ENCODE results near the gene TMEM132D. TPM values are rescaled to one million over a fixed set of nuclear protein-coding genes. Genes with fewer than 3 reads are reported as not detected.

The TMEM132D gene
- total RNA-seq, 2 experiments from 2014 or later, result not detected

- H3K27me3 Mint-ChIP-seq, result no peaks in the 10 kb centered on the region
- POLR2A ChIA-PET, result no interaction called here
- no peak for DNase-seq
- no peaks in the 10 kb centered on the region for H3K36me3 Mint-ChIP-seq (ENCODE audit: low read depth)
- no peaks in the 10 kb centered on the region for H3K4me1 Mint-ChIP-seq
- no peaks in the 10 kb centered on the region for H3K9me3 Mint-ChIP-seq
- CTCF ChIA-PET, result no interaction called here
- H3K27ac Mint-ChIP-seq, result no peak overlapping the region
- no peak overlapping the region for H3K4me3 Mint-ChIP-seq
Measured at GRCh38 chr12:129631316-129631715, 272.5 kb downstream of the TMEM132D start.

DNA sequence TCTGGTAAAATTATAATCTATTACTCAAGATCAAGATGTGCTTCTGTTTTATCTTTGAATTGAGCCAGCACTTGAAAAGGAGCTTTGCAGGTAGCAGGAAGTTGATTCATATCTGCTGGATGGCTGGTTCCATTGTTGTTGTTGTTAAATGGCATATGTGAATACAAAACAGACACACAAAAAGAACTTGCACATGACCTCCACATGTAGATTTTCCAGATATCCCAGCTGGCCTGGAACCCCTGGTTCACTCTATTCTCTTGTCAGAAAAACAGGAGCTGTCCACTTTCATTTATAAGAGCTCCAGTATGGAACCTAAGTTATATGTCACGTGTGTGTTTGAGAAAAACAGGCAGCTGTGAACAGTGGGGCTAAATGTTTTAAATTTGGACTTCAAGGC lies 273.9 kb downstream of the TMEM132D start:
- DNase-seq, result no peak
- Mint-ChIP-seq H3K4me3 (no peak overlapping the region), H3K27ac (no peak overlapping the region), H3K4me1 (no peaks in the 10 kb centered on the region), H3K9me3 (no peaks in the 10 kb centered on the region), H3K27me3 (no peaks in the 10 kb centered on the region), H3K36me3 (ENCODE audit: low read depth) (no peaks in the 10 kb centered on the region)
- ChIA-PET POLR2A (no interaction called here), CTCF (no interaction called here)

DNA sequence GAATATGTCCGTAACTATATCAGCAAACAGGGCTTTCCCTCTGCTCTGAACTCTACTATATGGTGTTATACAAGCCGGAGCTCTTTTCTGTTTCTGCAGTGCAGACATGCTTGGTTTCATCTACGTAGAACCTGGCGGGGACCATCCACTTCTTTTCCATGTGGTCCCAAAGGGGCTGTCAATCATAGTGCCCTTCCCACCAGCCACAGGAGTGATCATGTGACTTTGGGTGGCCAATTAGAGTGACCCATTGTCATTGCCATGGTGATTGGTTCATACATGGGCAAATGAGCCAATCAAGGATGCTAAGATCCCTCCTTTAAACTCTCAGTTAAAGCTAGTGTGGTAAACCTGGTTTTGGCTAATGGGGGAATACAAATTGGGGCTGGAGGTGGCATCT lies 281.3 kb downstream of the TMEM132D start:
- H3K4me3 Mint-ChIP-seq, result no peak overlapping the region
- CTCF ChIA-PET, result no interaction called here
- no peaks in the 10 kb centered on the region for H3K4me1 Mint-ChIP-seq
- peaks cover 11% of the 10 kb centered on the region for H3K9me3 Mint-ChIP-seq
- no peak for DNase-seq
- no peaks in the 10 kb centered on the region for H3K36me3 Mint-ChIP-seq (ENCODE audit: low read depth)
- H3K27ac Mint-ChIP-seq, result no peak overlapping the region
- no peaks in the 10 kb centered on the region for H3K27me3 Mint-ChIP-seq
- POLR2A ChIA-PET, result no interaction called here

- H3K27ac Mint-ChIP-seq, result no peak overlapping the region
Measured at GRCh38 chr12:129619271-129619670, 284.6 kb downstream of the TMEM132D start.

GRCh38 chr12:129617849-129618248 lies 286.0 kb downstream of the TMEM132D start:
- Mint-ChIP-seq H3K36me3 (ENCODE audit: low read depth) (no peaks in the 10 kb centered on the region), H3K9me3 (peaks cover 35% of the 10 kb centered on the region), H3K4me1 (no peaks in the 10 kb centered on the region), H3K27ac (no peak overlapping the region), H3K4me3 (no peak overlapping the region), H3K27me3 (no peaks in the 10 kb centered on the region)
- CTCF ChIA-PET, result no interaction called here
- no peak for DNase-seq
- POLR2A ChIA-PET, result no interaction called here

More at GRCh38 chr12:129619271-129619670, 284.6 kb downstream of the TMEM132D start:
- CTCF ChIA-PET, result no interaction called here
- no peak for DNase-seq
- Mint-ChIP-seq H3K9me3 (peaks cover 30% of the 10 kb centered on the region), H3K36me3 (ENCODE audit: low read depth) (no peaks in the 10 kb centered on the region), H3K27me3 (no peaks in the 10 kb centered on the region), H3K4me3 (no peak overlapping the region), H3K4me1 (no peaks in the 10 kb centered on the region)
- POLR2A ChIA-PET, result no interaction called here

DNA sequence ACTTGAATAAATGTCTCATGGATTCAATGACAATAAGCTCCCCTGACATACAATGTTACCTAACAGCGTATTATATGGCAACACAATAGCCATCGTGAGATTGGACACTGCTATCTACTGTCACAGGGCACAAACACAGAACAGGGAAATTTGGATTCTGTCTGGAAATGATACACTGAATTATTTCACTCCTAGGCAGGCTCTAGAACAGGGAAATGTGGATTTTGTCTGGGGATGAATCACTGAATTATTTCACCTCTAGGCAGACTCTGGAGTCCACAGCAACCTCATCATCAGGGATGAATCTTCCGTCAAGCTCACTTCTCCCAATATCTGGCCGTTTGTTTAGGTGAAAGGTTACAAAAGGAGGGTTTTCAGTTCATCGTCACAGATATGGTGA lies 288.8 kb downstream of the TMEM132D start:
- Mint-ChIP-seq H3K4me1 (no peaks in the 10 kb centered on the region), H3K36me3 (ENCODE audit: low read depth) (no peaks in the 10 kb centered on the region), H3K27ac (no peak overlapping the region), H3K4me3 (no peak overlapping the region), H3K27me3 (no peaks in the 10 kb centered on the region), H3K9me3 (peaks cover 25% of the 10 kb centered on the region)
- POLR2A ChIA-PET, result no interaction called here
- no peak for DNase-seq
- CTCF ChIA-PET, result no interaction called here

GRCh38 chr12:129614221-129614885 lies 289.5 kb downstream of the TMEM132D start:
- Mint-ChIP-seq H3K4me3 (no peak overlapping the region), H3K9me3 (peaks cover 25% of the 10 kb centered on the region), H3K27me3 (no peaks in the 10 kb centered on the region), H3K4me1 (no peaks in the 10 kb centered on the region), H3K27ac (no peak overlapping the region), H3K36me3 (ENCODE audit: low read depth) (no peaks in the 10 kb centered on the region)
- DNase-seq, result no peak
- CTCF ChIA-PET, result no interaction called here
- POLR2A ChIA-PET, result no interaction called here

GRCh38 chr12:129613314-129613713 lies 290.5 kb downstream of the TMEM132D start:
- DNase-seq, result no peak
- H3K27me3 Mint-ChIP-seq, result no peaks in the 10 kb centered on the region
- POLR2A ChIA-PET, result no interaction called here
- H3K36me3 Mint-ChIP-seq (ENCODE audit: low read depth), result no peaks in the 10 kb centered on the region
- H3K9me3 Mint-ChIP-seq, result peaks cover 25% of the 10 kb centered on the region
- CTCF ChIA-PET, result no interaction called here
- no peaks in the 10 kb centered on the region for H3K4me1 Mint-ChIP-seq
- no peak overlapping the region for H3K27ac Mint-ChIP-seq
- no peak overlapping the region for H3K4me3 Mint-ChIP-seq

DNA sequence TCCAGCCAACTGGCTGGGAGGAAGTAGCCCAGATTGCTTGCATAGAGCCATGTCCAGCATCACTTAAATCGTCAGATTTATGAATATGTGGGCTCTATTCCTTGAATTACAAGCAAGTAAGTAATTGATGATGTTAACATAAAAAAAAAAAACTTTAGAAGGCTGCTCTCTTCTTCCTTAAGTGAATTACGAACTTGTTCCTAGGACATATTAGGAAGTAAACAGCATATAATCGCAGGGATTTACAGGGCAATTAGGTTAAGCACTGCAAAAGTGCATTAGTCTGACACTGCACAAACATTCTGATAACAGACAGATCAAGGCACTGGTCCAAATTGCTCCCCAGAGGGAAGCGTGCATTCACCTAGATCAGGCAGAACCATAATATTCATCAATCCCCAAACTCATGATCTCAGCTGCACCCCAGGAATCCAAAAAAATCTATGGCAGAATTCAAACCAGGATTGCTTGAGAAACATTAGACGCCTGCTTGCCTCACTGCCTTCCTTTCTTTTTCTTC lies 293.2 kb downstream of the TMEM132D start:
- Mint-ChIP-seq H3K4me1 (no peaks in the 10 kb centered on the region), H3K9me3 (peaks cover 14% of the 10 kb centered on the region), H3K36me3 (ENCODE audit: low read depth) (no peaks in the 10 kb centered on the region), H3K4me3 (no peak overlapping the region), H3K27me3 (no peaks in the 10 kb centered on the region), H3K27ac (no peak overlapping the region)
- no peak for DNase-seq
- ChIA-PET POLR2A (no interaction called here), CTCF (no interaction called here)

DNA sequence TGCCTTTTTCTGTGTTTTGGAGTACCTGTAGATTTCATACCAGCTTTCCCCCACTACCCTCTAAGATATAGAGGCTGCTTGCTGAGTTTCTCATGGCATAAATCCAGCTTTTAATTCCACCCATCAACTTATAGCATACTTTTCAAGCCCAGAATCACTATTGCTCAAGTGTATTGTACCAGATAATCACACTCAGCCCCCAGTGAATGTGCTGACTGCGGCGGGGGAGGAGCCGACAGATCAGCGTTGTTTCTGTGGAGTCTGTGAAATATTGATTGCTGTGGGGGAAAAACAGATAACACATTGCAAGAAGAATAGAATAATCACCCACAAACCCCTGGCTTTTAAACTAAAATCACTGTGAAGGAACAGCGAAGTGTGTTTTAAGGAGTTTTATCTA lies 296.1 kb downstream of the TMEM132D start:
- no peak for DNase-seq
- no peaks in the 10 kb centered on the region for H3K27me3 Mint-ChIP-seq
- H3K4me3 Mint-ChIP-seq, result no peak overlapping the region
- ChIA-PET CTCF (no interaction called here), POLR2A (no interaction called here)
- H3K9me3 Mint-ChIP-seq, result peaks cover 2% of the 10 kb centered on the region
- H3K4me1 Mint-ChIP-seq, result no peaks in the 10 kb centered on the region
- no peaks in the 10 kb centered on the region for H3K36me3 Mint-ChIP-seq (ENCODE audit: low read depth)
- no peak overlapping the region for H3K27ac Mint-ChIP-seq

GRCh38 chr12:129607301-129607700 lies 296.5 kb downstream of the TMEM132D start:
- Mint-ChIP-seq H3K27me3 (no peaks in the 10 kb centered on the region), H3K27ac (no peak overlapping the region), H3K4me1 (no peaks in the 10 kb centered on the region), H3K9me3 (peaks cover 2% of the 10 kb centered on the region), H3K36me3 (ENCODE audit: low read depth) (no peaks in the 10 kb centered on the region), H3K4me3 (no peak overlapping the region)
- ChIA-PET POLR2A (no interaction called here), CTCF (no interaction called here)
- DNase-seq, result no peak

DNA sequence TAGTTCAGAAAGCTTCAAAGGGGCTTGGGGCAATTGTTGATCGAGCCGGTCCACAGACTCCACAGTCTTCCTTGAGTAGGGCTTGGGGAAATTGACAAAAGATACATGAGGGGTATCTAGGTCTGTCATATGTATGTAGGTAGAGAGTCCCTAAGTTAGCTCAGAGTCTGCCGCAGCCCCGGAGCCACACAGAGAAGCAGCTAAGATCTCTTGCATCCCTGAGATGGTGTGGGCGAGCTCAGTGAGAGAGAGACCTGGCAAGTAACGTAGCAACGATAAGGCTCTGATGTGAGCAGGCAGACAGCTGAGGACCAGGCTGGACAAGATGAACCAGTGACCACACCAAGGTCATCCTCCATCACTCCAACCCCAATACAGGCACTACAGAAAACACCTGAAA lies 297.6 kb downstream of the TMEM132D start:
- ChIA-PET POLR2A (no interaction called here), CTCF (no interaction called here)
- Mint-ChIP-seq H3K27me3 (no peaks in the 10 kb centered on the region), H3K36me3 (ENCODE audit: low read depth) (no peaks in the 10 kb centered on the region), H3K4me3 (no peak overlapping the region), H3K9me3 (peaks cover 2% of the 10 kb centered on the region), H3K27ac (no peak overlapping the region), H3K4me1 (no peaks in the 10 kb centered on the region)
- no peak for DNase-seq

DNA sequence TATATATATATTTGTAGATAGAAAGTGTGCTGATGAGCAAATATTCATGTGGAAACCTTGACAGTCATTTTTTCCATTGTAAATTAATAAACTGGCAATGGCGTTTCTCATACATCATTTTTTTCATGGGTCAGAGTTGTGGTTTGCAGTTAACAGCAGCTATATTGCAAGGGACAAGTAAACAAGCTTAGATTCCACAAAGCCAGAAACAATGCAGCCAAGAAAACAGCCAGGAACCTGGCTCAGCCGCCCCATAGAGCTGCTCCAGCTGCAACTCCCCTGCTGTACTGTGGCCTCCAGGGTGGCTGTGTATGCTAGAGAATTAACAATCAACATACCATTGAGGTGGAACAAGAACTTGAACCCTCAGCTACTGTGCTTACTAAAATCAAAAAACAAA lies 298.2 kb downstream of the TMEM132D start:
- Mint-ChIP-seq H3K27me3 (no peaks in the 10 kb centered on the region), H3K27ac (no peak overlapping the region), H3K4me1 (no peaks in the 10 kb centered on the region), H3K9me3 (peaks cover 2% of the 10 kb centered on the region), H3K4me3 (no peak overlapping the region), H3K36me3 (ENCODE audit: low read depth) (no peaks in the 10 kb centered on the region)
- POLR2A ChIA-PET, result no interaction called here
- no peak for DNase-seq
- CTCF ChIA-PET, result no interaction called here

GRCh38 chr12:129604506-129604905 lies 299.3 kb downstream of the TMEM132D start:
- H3K4me3 Mint-ChIP-seq, result no peak overlapping the region

More at GRCh38 chr12:129604506-129604905, 299.3 kb downstream of the TMEM132D start:
- H3K9me3 Mint-ChIP-seq, result peaks cover 2% of the 10 kb centered on the region
- H3K27ac Mint-ChIP-seq, result no peak overlapping the region
- no peak for DNase-seq
- POLR2A ChIA-PET, result no interaction called here
- CTCF ChIA-PET, result no interaction called here
- no peaks in the 10 kb centered on the region for H3K27me3 Mint-ChIP-seq
- no peaks in the 10 kb centered on the region for H3K36me3 Mint-ChIP-seq (ENCODE audit: low read depth)
- H3K4me1 Mint-ChIP-seq, result no peaks in the 10 kb centered on the region

Measured in activated CD4-positive, alpha-beta T cell treated with anti-CD3 and anti-CD28 coated beads, Interleukin-2, amount 10 ng/mL, durations not matched to agents 7 days and 5 days (primary cell).